Effector memory CD4-positive, alpha-beta T cell (primary cell): Measurements from ENCODE around the gene PLEKHG5.

Source experiments
- DNase-seq, 3 donors: peaks; one replicate each; pipeline ENCODE4 v3.0.0-alpha.2; 2020
- H3K27ac ChIP-seq: 2 replicates; pipeline ENCODE4 v1.7.0; 2013; ENCODE audit warnings: mild to moderate bottlenecking, low read length, moderate library complexity; ENCODE audit not compliant: insufficient read depth, poor library complexity, severe bottlenecking
- H3K27me3 ChIP-seq: replicated peaks from 2 replicates; pipeline ENCODE4 v1.7.0; 2013; ENCODE audit warnings: mild to moderate bottlenecking, low read length; ENCODE audit not compliant: insufficient read depth, control insufficient read depth, poor library complexity, severe bottlenecking
- H3K36me3 ChIP-seq: 2 replicates; pipeline ENCODE4 v1.7.0; 2013; ENCODE audit warnings: mild to moderate bottlenecking, low read length, moderate library complexity; ENCODE audit not compliant: control insufficient read depth, insufficient read depth
- H3K4me1 ChIP-seq: 2 replicates; pipeline ENCODE4 v1.7.0; 2013; ENCODE audit warnings: low read length, mild to moderate bottlenecking; ENCODE audit not compliant: control insufficient read depth, insufficient read depth, poor library complexity, severe bottlenecking
- H3K4me3 ChIP-seq: 2 replicates; pipeline ENCODE4 v1.7.0; 2013; ENCODE audit warnings: low read length, low read depth, mild to moderate bottlenecking; ENCODE audit not compliant: insufficient read depth, poor library complexity, severe bottlenecking
- H3K9me3 ChIP-seq: 2 replicates; pipeline ENCODE4 v1.7.0; 2013; ENCODE audit warnings: mild to moderate bottlenecking, low read length, moderate library complexity; ENCODE audit not compliant: control insufficient read depth
- total RNA-seq, 3 donors: gene quantifications; one replicate each; lab custom pipeline; 2026; lab: John Stamatoyannopoulos, UW

Gene PLEKHG5, protein sequence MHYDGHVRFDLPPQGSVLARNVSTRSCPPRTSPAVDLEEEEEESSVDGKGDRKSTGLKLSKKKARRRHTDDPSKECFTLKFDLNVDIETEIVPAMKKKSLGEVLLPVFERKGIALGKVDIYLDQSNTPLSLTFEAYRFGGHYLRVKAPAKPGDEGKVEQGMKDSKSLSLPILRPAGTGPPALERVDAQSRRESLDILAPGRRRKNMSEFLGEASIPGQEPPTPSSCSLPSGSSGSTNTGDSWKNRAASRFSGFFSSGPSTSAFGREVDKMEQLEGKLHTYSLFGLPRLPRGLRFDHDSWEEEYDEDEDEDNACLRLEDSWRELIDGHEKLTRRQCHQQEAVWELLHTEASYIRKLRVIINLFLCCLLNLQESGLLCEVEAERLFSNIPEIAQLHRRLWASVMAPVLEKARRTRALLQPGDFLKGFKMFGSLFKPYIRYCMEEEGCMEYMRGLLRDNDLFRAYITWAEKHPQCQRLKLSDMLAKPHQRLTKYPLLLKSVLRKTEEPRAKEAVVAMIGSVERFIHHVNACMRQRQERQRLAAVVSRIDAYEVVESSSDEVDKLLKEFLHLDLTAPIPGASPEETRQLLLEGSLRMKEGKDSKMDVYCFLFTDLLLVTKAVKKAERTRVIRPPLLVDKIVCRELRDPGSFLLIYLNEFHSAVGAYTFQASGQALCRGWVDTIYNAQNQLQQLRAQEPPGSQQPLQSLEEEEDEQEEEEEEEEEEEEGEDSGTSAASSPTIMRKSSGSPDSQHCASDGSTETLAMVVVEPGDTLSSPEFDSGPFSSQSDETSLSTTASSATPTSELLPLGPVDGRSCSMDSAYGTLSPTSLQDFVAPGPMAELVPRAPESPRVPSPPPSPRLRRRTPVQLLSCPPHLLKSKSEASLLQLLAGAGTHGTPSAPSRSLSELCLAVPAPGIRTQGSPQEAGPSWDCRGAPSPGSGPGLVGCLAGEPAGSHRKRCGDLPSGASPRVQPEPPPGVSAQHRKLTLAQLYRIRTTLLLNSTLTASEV
- 17.3 to 20.7 (median 19.9) reads per million in 3 donors for total RNA-seq

GRCh38 chr1:6491480-6491962 is at the start of gene PLEKHG5:
TSS of gene PLEKHG5 (minus strand) at chr1:6491667. CDS start at chr1:6477571, 14,096 bp downstream.
- Histone ChIP-seq H3K27me3 (peaks cover 1% of the 10 kb centered on the region), H3K36me3 (no peaks in the 10 kb centered on the region), H3K27ac (peak within 1 kb of the TSS; percentile 65), H3K9me3 (no peaks in the 10 kb centered on the region), H3K4me3 (peak within 1 kb of the TSS; percentile 83), H3K4me1 (peaks cover 22% of the 10 kb centered on the region)
- DNase-seq = no peak

DNA sequence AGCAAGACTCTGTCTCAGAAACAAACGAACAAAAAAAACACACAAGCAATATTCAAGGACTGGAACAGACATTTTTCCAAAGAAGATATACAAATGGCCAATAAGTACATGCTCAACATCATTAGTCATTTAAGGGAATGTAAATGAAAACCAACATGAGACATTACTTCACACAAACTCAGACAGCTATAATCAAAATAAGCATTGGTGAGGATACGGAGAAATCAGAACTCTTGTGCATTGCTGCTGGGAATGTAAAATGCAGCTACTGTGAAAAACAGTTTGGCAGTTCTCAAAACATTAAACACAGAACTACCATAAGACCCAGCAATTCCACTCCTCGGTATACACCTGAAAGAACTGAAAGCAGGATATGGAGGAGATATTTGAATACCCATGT is 47.5 kb upstream of the PLEKHG5 start:
- no peak overlapping the region for H3K4me3 ChIP-seq
- H3K9me3 ChIP-seq = no peaks in the 10 kb centered on the region
- DNase-seq = no peak
- peaks cover 7% of the 10 kb centered on the region for H3K36me3 ChIP-seq
- H3K4me1 ChIP-seq = no peaks in the 10 kb centered on the region
- H3K27ac ChIP-seq = no peak overlapping the region
- H3K27me3 ChIP-seq = no peaks in the 10 kb centered on the region

GRCh38 chr1:6536291-6536690 is 44.8 kb upstream of the PLEKHG5 start:
- Histone ChIP-seq H3K4me3 (no peak overlapping the region), H3K27ac (no peak overlapping the region), H3K4me1 (no peaks in the 10 kb centered on the region), H3K9me3 (no peaks in the 10 kb centered on the region), H3K36me3 (peaks cover 27% of the 10 kb centered on the region), H3K27me3 (no peaks in the 10 kb centered on the region)
- DNase-seq = no peak

DNA sequence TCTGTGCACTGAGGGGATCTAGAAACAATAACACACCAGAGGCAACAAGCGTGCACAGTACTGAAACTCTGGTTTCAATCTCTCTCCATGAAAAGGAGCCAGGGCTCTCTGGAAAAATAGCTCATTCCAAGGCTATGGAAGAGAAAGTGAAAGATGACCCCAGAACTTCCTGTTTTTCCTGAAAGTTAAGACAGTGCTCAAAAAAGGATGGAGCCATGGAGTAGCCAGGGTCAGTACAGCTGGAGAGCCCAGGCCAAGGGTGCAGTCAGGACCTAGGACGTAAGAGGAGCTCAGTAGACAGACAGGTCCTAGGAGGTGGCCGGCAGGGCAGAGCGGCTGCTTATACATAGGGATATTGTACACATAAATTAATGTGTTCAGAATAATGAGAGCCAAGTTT is 43.7 kb upstream of the PLEKHG5 start:
- Histone ChIP-seq H3K9me3 (no peaks in the 10 kb centered on the region), H3K36me3 (peaks cover 35% of the 10 kb centered on the region), H3K4me1 (no peaks in the 10 kb centered on the region), H3K27me3 (no peaks in the 10 kb centered on the region), H3K4me3 (no peak overlapping the region), H3K27ac (no peak overlapping the region)
- no peak for DNase-seq

GRCh38 chr1:6534248-6534822 is 42.9 kb upstream of the PLEKHG5 start:
- Histone ChIP-seq H3K36me3 (peaks cover 35% of the 10 kb centered on the region), H3K9me3 (no peaks in the 10 kb centered on the region), H3K27me3 (no peaks in the 10 kb centered on the region), H3K4me1 (no peaks in the 10 kb centered on the region), H3K4me3 (no peak overlapping the region), H3K27ac (no peak overlapping the region)
- no peak for DNase-seq

DNA sequence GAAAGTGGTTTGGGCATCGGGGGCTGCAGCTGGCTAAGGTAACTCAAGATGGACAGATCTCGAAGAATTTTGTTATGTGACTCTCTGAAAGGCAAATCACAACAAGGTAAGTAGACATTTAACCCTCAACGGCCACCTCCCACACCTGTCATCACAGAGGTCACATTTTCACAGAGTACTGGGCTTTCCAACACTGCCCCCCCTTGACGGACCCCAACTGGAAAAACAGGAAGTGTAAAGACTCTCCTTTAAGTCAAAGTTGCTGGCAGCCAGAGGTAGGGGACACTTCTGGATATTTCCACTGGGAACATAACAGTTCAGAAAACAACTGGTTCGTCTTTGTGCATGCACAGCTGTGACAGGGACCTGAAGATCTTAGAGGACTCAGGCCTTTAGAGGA is 40.5 kb upstream of the PLEKHG5 start:
- peaks cover 52% of the 10 kb centered on the region for H3K36me3 ChIP-seq
- no peak overlapping the region for H3K27ac ChIP-seq
- no peaks in the 10 kb centered on the region for H3K9me3 ChIP-seq
- H3K4me3 ChIP-seq = no peak overlapping the region
- H3K27me3 ChIP-seq = no peaks in the 10 kb centered on the region
- DNase-seq = no peak
- H3K4me1 ChIP-seq = no peaks in the 10 kb centered on the region

DNA sequence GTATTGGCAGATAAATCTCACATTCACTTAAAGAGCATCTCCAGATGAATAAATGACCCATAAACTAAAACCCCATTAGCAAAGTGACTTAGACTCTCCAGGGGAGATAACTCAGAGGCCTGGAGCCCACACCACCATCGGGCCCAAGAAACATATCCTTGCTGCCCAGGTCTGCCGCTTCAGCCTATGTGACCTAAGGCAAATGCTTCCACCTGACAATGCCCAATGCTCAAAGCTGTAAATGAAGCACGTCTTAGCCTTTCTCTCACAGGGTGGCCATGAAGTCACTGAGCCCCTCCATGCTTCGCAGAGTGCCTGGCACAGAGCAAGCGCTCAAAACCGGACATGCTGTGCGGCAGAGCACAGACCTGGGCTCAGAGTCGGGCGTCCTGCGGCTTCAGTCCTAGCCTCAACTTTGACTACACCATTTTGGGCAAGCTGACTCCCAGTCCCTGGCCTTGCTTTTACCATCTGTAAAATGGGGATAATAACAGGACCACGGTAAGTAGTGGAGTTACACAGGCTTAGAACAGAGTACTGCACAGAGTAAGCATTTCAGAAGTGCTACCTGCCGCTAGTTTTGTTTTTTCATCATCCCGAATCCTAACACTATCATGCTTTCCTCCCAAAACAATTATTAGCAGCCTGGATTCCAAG is 39.2 kb upstream of the PLEKHG5 start:
- Histone ChIP-seq H3K4me1 (no peaks in the 10 kb centered on the region), H3K27ac (no peak overlapping the region), H3K36me3 (peaks cover 64% of the 10 kb centered on the region), H3K9me3 (no peaks in the 10 kb centered on the region), H3K27me3 (no peaks in the 10 kb centered on the region), H3K4me3 (no peak overlapping the region)
- DNase-seq = no peak

DNA sequence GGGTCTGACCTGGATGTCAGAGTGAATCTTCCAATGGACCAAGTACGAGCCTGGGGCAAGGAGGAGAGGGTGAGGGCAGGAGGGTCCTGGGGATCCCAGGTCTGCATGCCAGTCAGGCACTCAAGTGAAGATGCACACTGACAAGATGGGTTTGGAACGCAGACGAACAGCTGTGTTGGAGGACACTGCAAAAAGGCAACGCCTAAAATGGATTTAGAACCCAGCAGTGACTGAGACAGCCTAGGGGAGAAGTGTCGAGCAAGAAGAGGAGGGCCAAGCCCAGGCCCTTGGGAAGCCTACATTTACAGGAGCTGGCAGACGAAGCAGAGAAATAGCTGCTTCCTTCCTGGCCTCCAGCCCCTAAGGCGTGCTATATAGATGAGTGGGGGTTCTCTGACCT is 37.0 kb upstream of the PLEKHG5 start:
- Histone ChIP-seq H3K9me3 (no peaks in the 10 kb centered on the region), H3K4me3 (no peak overlapping the region), H3K4me1 (no peaks in the 10 kb centered on the region), H3K27ac (no peak overlapping the region), H3K27me3 (no peaks in the 10 kb centered on the region), H3K36me3 (peaks cover 70% of the 10 kb centered on the region)
- DNase-seq = no peak

GRCh38 chr1:6526316-6526715 is 34.8 kb upstream of the PLEKHG5 start:
- no peak overlapping the region for H3K4me3 ChIP-seq
- no peak for DNase-seq
- no peaks in the 10 kb centered on the region for H3K4me1 ChIP-seq
- no peaks in the 10 kb centered on the region for H3K9me3 ChIP-seq
- no peak overlapping the region for H3K27ac ChIP-seq
- H3K36me3 ChIP-seq = peaks cover 50% of the 10 kb centered on the region
- H3K27me3 ChIP-seq = no peaks in the 10 kb centered on the region
